ENCODE measurements around the gene TIPRL. TPM values are rescaled to one million over a fixed set of nuclear protein-coding genes. Genes with fewer than 3 reads are reported as not detected.

Gene TIPRL
- polyA plus RNA-seq, 4 donors: 21.2 to 29.7 (median 23.5) TPM

DNA sequence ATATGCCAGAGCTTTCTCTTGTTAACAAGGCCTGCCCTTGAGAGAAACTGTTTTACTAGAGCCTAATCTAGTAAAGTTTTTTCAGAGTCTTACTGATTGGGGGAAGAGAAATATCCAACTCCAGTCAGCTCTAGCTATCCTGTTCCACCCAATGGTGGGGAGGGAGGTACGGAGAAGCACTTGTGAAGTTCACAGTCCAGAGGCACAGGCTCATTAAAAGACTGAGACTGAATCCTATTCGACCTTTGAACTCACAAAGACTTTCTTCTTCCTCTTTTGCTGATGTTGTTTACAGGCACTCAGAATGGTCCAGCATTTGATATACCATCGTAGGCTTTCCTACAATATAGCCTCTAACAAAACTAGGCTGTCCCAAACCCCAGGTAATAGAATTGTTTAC is 31.6 kb downstream of the TIPRL start:
- Histone ChIP-seq H3K27me3 (ENCODE audit: control insufficient read depth in 3 of 3, insufficient read depth in 3 of 3, low read length in 3 of 3) (no peaks in the 10 kb centered on the region), H3K9me3 (ENCODE audit: control insufficient read depth in 2 of 2, insufficient read depth in 1 of 2, low read depth in 1 of 2, low read length in 1 of 2) (peaks cover 0 to 17% of the 10 kb centered on the region in 2 donors), H3K36me3 (ENCODE audit: control insufficient read depth in 3 of 3, insufficient read depth in 2 of 3, low read depth in 1 of 3, low read length in 3 of 3) (no peaks in the 10 kb centered on the region), H3K27ac (ENCODE audit: low read depth in 1 of 3, low read length in 2 of 3) (no peak overlapping the region), H3K4me1 (ENCODE audit: control insufficient read depth in 3 of 3, insufficient read depth in 2 of 3, low read depth in 1 of 3, low read length in 2 of 3) (no peaks in the 10 kb centered on the region), H3K4me3 (ENCODE audit: low read depth in 1 of 3, low read length in 3 of 3) (no peak overlapping the region)
- FAIRE-seq: no peak
- WGBS, 3 donors: 14 to 78% (median 49%) methylated on average over 3 of the region's 3 CpGs
- DNase-seq: peak; percentile 40 to 85

DNA sequence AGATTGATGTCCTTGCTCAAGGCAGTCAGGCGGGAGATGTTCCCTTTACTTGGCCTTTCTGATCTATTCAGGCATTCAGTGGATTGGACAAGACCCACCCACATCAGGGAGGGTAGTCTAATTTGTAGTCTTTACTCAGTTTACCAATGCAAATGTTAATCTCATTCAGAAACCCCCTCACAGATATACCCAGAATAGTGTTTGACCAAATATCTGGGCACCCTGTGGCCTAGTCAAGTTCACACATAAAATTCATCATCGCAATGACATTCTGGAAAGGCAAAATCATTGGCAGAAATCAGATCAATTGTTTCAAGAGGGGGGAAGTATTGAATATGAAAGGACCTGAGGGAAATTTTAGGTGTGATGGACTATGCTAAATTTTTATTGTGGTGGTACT is 34.6 kb downstream of the TIPRL start:
- no peak for FAIRE-seq
- 95 to 100% (median 98%) methylated on average over 2 of the region's 2 CpGs for WGBS, 3 donors
- no peaks in the 10 kb centered on the region for H3K27me3 ChIP-seq (ENCODE audit: control insufficient read depth in 3 of 3, insufficient read depth in 3 of 3, low read length in 3 of 3)

DNA sequence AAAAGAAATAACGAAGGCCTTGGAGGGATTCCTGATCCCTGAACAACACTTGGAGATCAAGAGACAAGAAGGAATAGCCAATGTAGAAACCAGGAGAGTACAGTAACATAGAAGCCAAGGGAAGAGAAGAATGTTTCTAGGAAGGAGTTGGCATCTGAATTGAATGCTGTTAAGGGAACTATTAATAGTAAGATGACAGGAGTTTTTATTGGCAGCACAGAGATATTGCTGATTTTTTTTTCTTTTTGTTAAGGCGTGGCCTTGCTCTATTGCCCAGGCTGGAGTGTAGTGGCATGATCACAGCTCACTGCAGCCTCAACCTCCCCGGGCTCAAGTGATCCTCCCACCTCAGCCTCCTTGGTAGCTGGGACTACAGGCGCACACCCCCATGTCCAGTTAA is 37.4 kb downstream of the TIPRL start:
- no peak overlapping the region for H3K4me3 ChIP-seq (ENCODE audit: low read depth in 1 of 3, low read length in 3 of 3)
- H3K36me3 ChIP-seq (ENCODE audit: control insufficient read depth in 3 of 3, insufficient read depth in 2 of 3, low read depth in 1 of 3, low read length in 3 of 3): no peaks in the 10 kb centered on the region
- 67 to 84% (median 78%) methylated on average over 4 of the region's 4 CpGs for WGBS, 3 donors
- DNase-seq (no peak), FAIRE-seq (no peak)
- H3K4me1 ChIP-seq (ENCODE audit: control insufficient read depth in 3 of 3, insufficient read depth in 2 of 3, low read depth in 1 of 3, low read length in 2 of 3): no peaks in the 10 kb centered on the region
- no peak overlapping the region for H3K27ac ChIP-seq (ENCODE audit: low read depth in 1 of 3, low read length in 2 of 3)
- H3K27me3 ChIP-seq (ENCODE audit: control insufficient read depth in 3 of 3, insufficient read depth in 3 of 3, low read length in 3 of 3): no peaks in the 10 kb centered on the region
- peaks cover 0 to 6% of the 10 kb centered on the region in 2 donors for H3K9me3 ChIP-seq (ENCODE audit: control insufficient read depth in 2 of 2, insufficient read depth in 1 of 2, low read depth in 1 of 2, low read length in 1 of 2)

More for the DNA sequence above, 34.6 kb downstream of the TIPRL start:
- peaks cover 0 to 13% of the 10 kb centered on the region in 2 donors for H3K9me3 ChIP-seq (ENCODE audit: control insufficient read depth in 2 of 2, insufficient read depth in 1 of 2, low read depth in 1 of 2, low read length in 1 of 2)
- no peaks in the 10 kb centered on the region for H3K36me3 ChIP-seq (ENCODE audit: control insufficient read depth in 3 of 3, insufficient read depth in 2 of 3, low read depth in 1 of 3, low read length in 3 of 3)
- no peak overlapping the region for H3K27ac ChIP-seq (ENCODE audit: low read depth in 1 of 3, low read length in 2 of 3)
- H3K4me3 ChIP-seq (ENCODE audit: low read depth in 1 of 3, low read length in 3 of 3): no peak overlapping the region
- DNase-seq: no peak
- no peaks in the 10 kb centered on the region for H3K4me1 ChIP-seq (ENCODE audit: control insufficient read depth in 3 of 3, insufficient read depth in 2 of 3, low read depth in 1 of 3, low read length in 2 of 3)

DNA sequence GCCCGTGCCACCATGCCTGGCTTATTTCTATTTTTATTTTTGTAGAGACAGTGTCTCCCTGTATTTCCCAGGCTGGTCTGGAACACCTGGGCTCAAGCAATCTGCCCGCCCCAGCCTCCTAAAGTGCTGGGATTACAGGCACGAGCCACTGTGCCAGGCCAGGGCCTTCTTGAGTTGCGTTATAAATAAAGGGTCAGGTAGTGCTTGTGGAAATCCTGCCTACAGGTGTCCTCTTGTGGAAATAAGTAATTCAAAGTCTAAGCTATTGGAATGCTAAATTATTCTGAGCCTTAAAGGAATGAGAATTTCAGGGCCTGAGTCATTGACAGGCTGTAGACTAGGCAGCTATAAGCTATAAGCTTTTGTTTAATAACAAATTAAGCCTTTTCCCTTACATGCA is 38.9 kb downstream of the TIPRL start:
- 93 to 97% (median 94%) methylated on average over 4 of the region's 4 CpGs for WGBS, 3 donors
- FAIRE-seq (no peak), DNase-seq (no peak)
- Histone ChIP-seq H3K9me3 (ENCODE audit: control insufficient read depth in 2 of 2, insufficient read depth in 1 of 2, low read depth in 1 of 2, low read length in 1 of 2) (peaks cover 0 to 5% of the 10 kb centered on the region in 2 donors), H3K4me3 (ENCODE audit: low read depth in 1 of 3, low read length in 3 of 3) (no peak overlapping the region), H3K36me3 (ENCODE audit: control insufficient read depth in 3 of 3, insufficient read depth in 2 of 3, low read depth in 1 of 3, low read length in 3 of 3) (no peaks in the 10 kb centered on the region), H3K4me1 (ENCODE audit: control insufficient read depth in 3 of 3, insufficient read depth in 2 of 3, low read depth in 1 of 3, low read length in 2 of 3) (no peaks in the 10 kb centered on the region), H3K27me3 (ENCODE audit: control insufficient read depth in 3 of 3, insufficient read depth in 3 of 3, low read length in 3 of 3) (no peaks in the 10 kb centered on the region), H3K27ac (ENCODE audit: low read depth in 1 of 3, low read length in 2 of 3) (no peak overlapping the region)

DNA sequence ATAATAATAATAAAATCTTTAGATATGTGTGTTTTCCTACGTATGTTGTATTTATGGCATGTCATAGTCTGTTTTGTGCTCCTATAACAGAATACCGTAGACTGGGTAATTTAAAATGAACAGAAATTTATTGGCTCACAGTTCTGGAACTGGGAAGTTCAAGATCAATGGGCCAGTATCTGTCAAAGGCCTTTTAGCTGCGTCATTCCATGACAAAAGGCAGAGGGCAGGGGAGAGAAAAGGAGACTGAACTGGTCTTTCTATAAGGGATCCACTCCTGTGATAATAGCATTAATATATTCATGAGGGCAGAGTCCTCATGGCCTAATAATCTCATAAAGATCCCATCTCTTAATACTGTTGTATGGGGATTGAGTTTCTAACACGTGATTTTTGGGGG is 39.9 kb downstream of the TIPRL start:
- Histone ChIP-seq H3K4me3 (ENCODE audit: low read depth in 1 of 3, low read length in 3 of 3) (no peak overlapping the region), H3K9me3 (ENCODE audit: control insufficient read depth in 2 of 2, insufficient read depth in 1 of 2, low read depth in 1 of 2, low read length in 1 of 2) (peaks cover 0 to 5% of the 10 kb centered on the region in 2 donors), H3K4me1 (ENCODE audit: control insufficient read depth in 3 of 3, insufficient read depth in 2 of 3, low read depth in 1 of 3, low read length in 2 of 3) (no peaks in the 10 kb centered on the region), H3K36me3 (ENCODE audit: control insufficient read depth in 3 of 3, insufficient read depth in 2 of 3, low read depth in 1 of 3, low read length in 3 of 3) (no peaks in the 10 kb centered on the region), H3K27me3 (ENCODE audit: control insufficient read depth in 3 of 3, insufficient read depth in 3 of 3, low read length in 3 of 3) (no peaks in the 10 kb centered on the region), H3K27ac (ENCODE audit: low read depth in 1 of 3, low read length in 2 of 3) (no peak overlapping the region)
- DNase-seq (no peak), FAIRE-seq (no peak)
- WGBS, 3 donors: 57 to 81% (median 71%) methylated on average over 4 of the region's 4 CpGs

DNA sequence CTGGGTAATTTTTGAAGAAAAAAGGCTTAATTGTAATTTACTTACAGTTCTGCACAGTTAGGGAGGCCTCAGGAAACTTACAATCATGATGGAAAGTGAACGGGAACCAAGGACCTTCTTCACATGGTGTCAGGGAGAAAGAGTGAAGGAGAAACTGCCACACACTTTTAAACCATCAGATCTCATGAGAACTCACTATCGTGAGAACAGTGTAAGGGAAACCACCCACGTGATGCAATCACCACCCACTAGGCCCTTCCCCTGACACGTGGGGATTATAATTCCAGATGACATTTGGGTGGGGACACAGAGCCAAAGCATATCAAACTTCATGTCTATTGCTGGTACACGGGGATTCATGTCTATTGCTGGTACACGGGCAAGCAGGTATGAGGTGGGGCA is 41.7 kb downstream of the TIPRL start:
- Histone ChIP-seq H3K4me1 (ENCODE audit: control insufficient read depth in 3 of 3, insufficient read depth in 2 of 3, low read depth in 1 of 3, low read length in 2 of 3) (peaks cover 0 to 10% (median 0%) of the 10 kb centered on the region in 3 donors), H3K27me3 (ENCODE audit: control insufficient read depth in 3 of 3, insufficient read depth in 3 of 3, low read length in 3 of 3) (no peaks in the 10 kb centered on the region), H3K27ac (ENCODE audit: low read depth in 1 of 3, low read length in 2 of 3) (no peak overlapping the region), H3K4me3 (ENCODE audit: low read depth in 1 of 3, low read length in 3 of 3) (no peak overlapping the region), H3K36me3 (ENCODE audit: control insufficient read depth in 3 of 3, insufficient read depth in 2 of 3, low read depth in 1 of 3, low read length in 3 of 3) (no peaks in the 10 kb centered on the region), H3K9me3 (ENCODE audit: control insufficient read depth in 2 of 2, insufficient read depth in 1 of 2, low read depth in 1 of 2, low read length in 1 of 2) (peaks cover 0 to 5% of the 10 kb centered on the region in 2 donors)
- DNase-seq: no peak
- WGBS, 3 donors: 57 to 65% (median 63%) methylated on average over 6 of the region's 6 CpGs
- FAIRE-seq: no peak

DNA sequence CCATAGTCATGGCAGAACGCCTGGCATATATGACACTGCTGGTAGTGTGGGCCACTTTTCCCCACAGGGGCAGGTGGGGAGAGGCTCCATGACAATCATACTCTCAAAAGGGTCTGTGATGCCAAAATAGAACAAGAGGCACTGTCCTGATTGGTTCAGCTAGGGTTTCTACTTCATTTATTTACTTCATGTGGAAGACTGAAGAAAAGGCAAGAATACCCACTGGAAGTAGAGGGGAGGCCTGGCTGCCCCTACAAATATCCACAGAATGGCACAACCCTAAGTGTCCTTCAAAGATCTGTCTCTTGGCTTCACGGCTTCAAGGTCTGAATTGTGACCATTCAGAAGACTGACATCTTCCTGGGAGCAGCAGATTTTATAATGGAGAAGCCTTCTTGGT is 42.5 kb downstream of the TIPRL start:
- H3K27ac ChIP-seq (ENCODE audit: low read depth in 1 of 3, low read length in 2 of 3): no peak overlapping the region
- DNase-seq (no peak), FAIRE-seq (no peak)

DNA sequence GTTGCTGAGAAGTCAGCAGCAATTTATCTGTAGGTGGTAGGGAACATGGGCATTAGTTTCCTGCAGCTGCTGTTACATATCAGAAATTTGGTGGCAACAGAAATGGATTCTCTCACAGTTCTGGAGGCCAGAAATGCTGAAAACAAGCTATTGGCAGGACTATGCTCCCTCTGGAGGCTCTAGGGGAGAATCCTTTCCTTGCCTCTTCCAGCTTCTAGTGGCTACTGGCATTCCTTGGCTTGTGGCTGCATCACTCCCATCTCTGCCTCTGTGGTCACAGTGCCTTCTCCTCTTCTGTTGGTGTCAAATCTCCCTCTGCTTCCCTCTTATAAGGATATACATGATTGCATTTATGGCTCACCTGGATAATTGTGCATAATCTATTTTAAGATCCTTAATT is 44.5 kb downstream of the TIPRL start:
- no peak for DNase-seq
- no peak overlapping the region for H3K27ac ChIP-seq (ENCODE audit: low read depth in 1 of 3, low read length in 2 of 3)

More for the DNA sequence above, 42.5 kb downstream of the TIPRL start:
- Histone ChIP-seq H3K27me3 (ENCODE audit: control insufficient read depth in 3 of 3, insufficient read depth in 3 of 3, low read length in 3 of 3) (no peaks in the 10 kb centered on the region), H3K4me1 (ENCODE audit: control insufficient read depth in 3 of 3, insufficient read depth in 2 of 3, low read depth in 1 of 3, low read length in 2 of 3) (peaks cover 0 to 11% (median 0%) of the 10 kb centered on the region in 3 donors), H3K36me3 (ENCODE audit: control insufficient read depth in 3 of 3, insufficient read depth in 2 of 3, low read depth in 1 of 3, low read length in 3 of 3) (no peaks in the 10 kb centered on the region), H3K9me3 (ENCODE audit: control insufficient read depth in 2 of 2, insufficient read depth in 1 of 2, low read depth in 1 of 2, low read length in 1 of 2) (peaks cover 0 to 5% of the 10 kb centered on the region in 2 donors), H3K4me3 (ENCODE audit: low read depth in 1 of 3, low read length in 3 of 3) (no peak overlapping the region)
- 87 to 91% (median 90%) methylated on average over 2 of the region's 2 CpGs for WGBS, 3 donors

More for the DNA sequence above, 44.5 kb downstream of the TIPRL start:
- no peaks in the 10 kb centered on the region for H3K36me3 ChIP-seq (ENCODE audit: control insufficient read depth in 3 of 3, insufficient read depth in 2 of 3, low read depth in 1 of 3, low read length in 3 of 3)
- no peak for FAIRE-seq
- no peak overlapping the region for H3K4me3 ChIP-seq (ENCODE audit: low read depth in 1 of 3, low read length in 3 of 3)
- H3K27me3 ChIP-seq (ENCODE audit: control insufficient read depth in 3 of 3, insufficient read depth in 3 of 3, low read length in 3 of 3): no peaks in the 10 kb centered on the region
- H3K9me3 ChIP-seq (ENCODE audit: control insufficient read depth in 2 of 2, insufficient read depth in 1 of 2, low read depth in 1 of 2, low read length in 1 of 2): peaks cover 0 to 5% of the 10 kb centered on the region in 2 donors
- peaks cover 0 to 11% (median 2%) of the 10 kb centered on the region in 3 donors for H3K4me1 ChIP-seq (ENCODE audit: control insufficient read depth in 3 of 3, insufficient read depth in 2 of 3, low read depth in 1 of 3, low read length in 2 of 3)
